Activated CD8-positive, alpha-beta T cell treated with anti-CD3 and anti-CD28 coated beads, Interleukin-2, amount 10 ng/mL, durations not matched to agents 7 days and 5 days (primary cell): ENCODE measurements around the gene CUBN. TPM values are rescaled to one million over a fixed set of nuclear protein-coding genes. Genes with fewer than 3 reads are reported as not detected.

ENCODE experiments used
- ATAC-seq: fragments of 150-1000 bp; cut with Tn5 transposase; one replicate; pipeline ENCODE4 v1.10.0; 2021; ENCODE audit warnings: moderate library complexity
- CTCF ChIA-PET: fragments of 350-600 bp; sonication (Branson Sonifier 250); formaldehyde crosslinking; loops from one replicate; lab custom pipeline; 2021; ENCODE audit warnings: antibody characterized with exemption; lab: Charles Lee
- POLR2A ChIA-PET: fragments of 350-600 bp; sonication (Branson Sonifier 250); formaldehyde crosslinking; loops from one replicate; lab custom pipeline; 2021; ENCODE audit warnings: antibody characterized with exemption; lab: Charles Lee
- DNase-seq: peaks from one replicate; pipeline ENCODE4 v3.0.0-alpha.2; 2020
- H3K27ac Mint-ChIP-seq: one replicate; pipeline ENCODE4 v1.8.0; 2021; ENCODE audit warnings: mild to moderate bottlenecking, mixed read lengths
- H3K27me3 Mint-ChIP-seq: one replicate; pipeline ENCODE4 v1.8.0; 2021; ENCODE audit warnings: low read depth, mixed read lengths
- H3K36me3 Mint-ChIP-seq: one replicate; pipeline ENCODE4 v1.8.0; 2021; ENCODE audit warnings: low read depth, mixed read lengths
- H3K4me1 Mint-ChIP-seq: one replicate; pipeline ENCODE4 v1.8.0; 2021; ENCODE audit warnings: low read depth, mixed read lengths
- H3K4me3 Mint-ChIP-seq: one replicate; pipeline ENCODE4 v1.8.0; 2021; ENCODE audit warnings: mild to moderate bottlenecking, mixed read lengths
- H3K9me3 Mint-ChIP-seq: one replicate; pipeline ENCODE4 v1.8.0; 2022; ENCODE audit warnings: mixed read lengths; ENCODE audit not compliant: insufficient read depth
- total RNA-seq, 2 experiments: library from RNA; stranded (reverse); gene quantifications; one replicate each; pipeline ENCODE4 v1.2.3, GENCODE V29; 2021

Gene CUBN
- total RNA-seq, 2 experiments from 2014 or later, result 0.68 to 1.2 TPM

- H3K36me3 Mint-ChIP-seq, result peaks cover 8% of the 10 kb centered on the region
These were observed 64.3 kb downstream of the CUBN start for GRCh38 chr10:17065273-17065672.

GRCh38 chr10:17064435-17064834 is 65.2 kb downstream of the CUBN start:
- ChIA-PET POLR2A (no interaction called here), CTCF (no interaction called here)
- Mint-ChIP-seq H3K27me3 (no peaks in the 10 kb centered on the region), H3K36me3 (peaks cover 8% of the 10 kb centered on the region), H3K4me3 (no peak overlapping the region), H3K4me1 (peaks cover 30% of the 10 kb centered on the region), H3K9me3 (no peaks in the 10 kb centered on the region), H3K27ac (no peak overlapping the region)
- no peak for DNase-seq
- ATAC-seq, result no peak

More at GRCh38 chr10:17065273-17065672, 64.3 kb downstream of the CUBN start:
- DNase-seq (no peak), ATAC-seq (no peak)
- Mint-ChIP-seq H3K27ac (no peak overlapping the region), H3K9me3 (no peaks in the 10 kb centered on the region), H3K4me3 (no peak overlapping the region), H3K27me3 (no peaks in the 10 kb centered on the region), H3K4me1 (peaks cover 27% of the 10 kb centered on the region)
- ChIA-PET POLR2A (no interaction called here), CTCF (no interaction called here)

GRCh38 chr10:17062955-17063484 is 66.6 kb downstream of the CUBN start:
- no peak overlapping the region for H3K27ac Mint-ChIP-seq
- H3K27me3 Mint-ChIP-seq, result no peaks in the 10 kb centered on the region
- H3K4me1 Mint-ChIP-seq, result peaks cover 30% of the 10 kb centered on the region
- ChIA-PET POLR2A (no interaction called here), CTCF (no interaction called here)
- DNase-seq (no peak), ATAC-seq (no peak)
- H3K4me3 Mint-ChIP-seq, result no peak overlapping the region
- H3K9me3 Mint-ChIP-seq, result no peaks in the 10 kb centered on the region
- H3K36me3 Mint-ChIP-seq, result no peaks in the 10 kb centered on the region

- ATAC-seq (no peak), DNase-seq (no peak)
- Mint-ChIP-seq H3K27ac (no peak overlapping the region), H3K27me3 (no peaks in the 10 kb centered on the region), H3K4me3 (no peak overlapping the region), H3K4me1 (peaks cover 24% of the 10 kb centered on the region), H3K9me3 (no peaks in the 10 kb centered on the region), H3K36me3 (peaks cover under 1% of the 10 kb centered on the region)
- ChIA-PET POLR2A (no interaction called here), CTCF (no interaction called here)
These were observed 67.1 kb downstream of the CUBN start for GRCh38 chr10:17062493-17062892.

GRCh38 chr10:17062009-17062408 is 67.6 kb downstream of the CUBN start:
- Mint-ChIP-seq H3K27me3 (no peaks in the 10 kb centered on the region), H3K4me1 (peaks cover 20% of the 10 kb centered on the region), H3K27ac (no peak overlapping the region), H3K4me3 (no peak overlapping the region), H3K9me3 (no peaks in the 10 kb centered on the region), H3K36me3 (peaks cover 4% of the 10 kb centered on the region)
- ChIA-PET CTCF (no interaction called here), POLR2A (no interaction called here)
- DNase-seq (no peak), ATAC-seq (no peak)

- Mint-ChIP-seq H3K27ac (no peak overlapping the region), H3K36me3 (peaks cover 7% of the 10 kb centered on the region), H3K4me3 (no peak overlapping the region), H3K27me3 (no peaks in the 10 kb centered on the region), H3K4me1 (peaks cover 17% of the 10 kb centered on the region), H3K9me3 (no peaks in the 10 kb centered on the region)
- ATAC-seq, result no peak
- ChIA-PET CTCF (no interaction called here), POLR2A (no interaction called here)
- no peak for DNase-seq
These were observed 68.2 kb downstream of the CUBN start for GRCh38 chr10:17061418-17061817.

- CTCF ChIA-PET, result no interaction called here
- ATAC-seq, result no peak
- Mint-ChIP-seq H3K9me3 (no peaks in the 10 kb centered on the region), H3K4me3 (no peak overlapping the region), H3K4me1 (peaks cover 17% of the 10 kb centered on the region), H3K27ac (no peak overlapping the region), H3K36me3 (peaks cover 7% of the 10 kb centered on the region), H3K27me3 (no peaks in the 10 kb centered on the region)
- no peak for DNase-seq
- POLR2A ChIA-PET, result no interaction called here
These were observed 69.3 kb downstream of the CUBN start for GRCh38 chr10:17060289-17060688.

GRCh38 chr10:17059197-17059688 is 70.4 kb downstream of the CUBN start:
- Mint-ChIP-seq H3K4me3 (no peak overlapping the region), H3K9me3 (no peaks in the 10 kb centered on the region), H3K27me3 (no peaks in the 10 kb centered on the region), H3K36me3 (peaks cover 7% of the 10 kb centered on the region), H3K4me1 (peaks cover 17% of the 10 kb centered on the region), H3K27ac (no peak overlapping the region)
- DNase-seq (no peak), ATAC-seq (no peak)
- POLR2A ChIA-PET, result no interaction called here
- CTCF ChIA-PET, result no interaction called here

GRCh38 chr10:17058093-17058492 is 71.5 kb downstream of the CUBN start:
- POLR2A ChIA-PET, result no interaction called here
- Mint-ChIP-seq H3K36me3 (peaks cover 7% of the 10 kb centered on the region), H3K27me3 (no peaks in the 10 kb centered on the region), H3K4me3 (no peak overlapping the region), H3K27ac (no peak overlapping the region), H3K9me3 (peaks cover 4% of the 10 kb centered on the region), H3K4me1 (peaks cover 15% of the 10 kb centered on the region)
- DNase-seq (no peak), ATAC-seq (no peak)
- CTCF ChIA-PET, result no interaction called here

GRCh38 chr10:17056781-17057428 is 72.7 kb downstream of the CUBN start:
- H3K27ac Mint-ChIP-seq, result no peak overlapping the region
- no peaks in the 10 kb centered on the region for H3K27me3 Mint-ChIP-seq
- no peak for DNase-seq
- peaks cover 8% of the 10 kb centered on the region for H3K4me1 Mint-ChIP-seq
- peaks cover 12% of the 10 kb centered on the region for H3K9me3 Mint-ChIP-seq
- ChIA-PET CTCF (no interaction called here), POLR2A (no interaction called here)
- H3K36me3 Mint-ChIP-seq, result peaks cover 10% of the 10 kb centered on the region
- ATAC-seq, result no peak
- no peak overlapping the region for H3K4me3 Mint-ChIP-seq

- Mint-ChIP-seq H3K4me3 (no peak overlapping the region), H3K27me3 (no peaks in the 10 kb centered on the region), H3K36me3 (peaks cover 15% of the 10 kb centered on the region), H3K4me1 (no peaks in the 10 kb centered on the region), H3K27ac (no peak overlapping the region), H3K9me3 (peaks cover 25% of the 10 kb centered on the region)
- CTCF ChIA-PET, result no interaction called here
- DNase-seq (no peak), ATAC-seq (no peak)
- POLR2A ChIA-PET, result no interaction called here
These were observed 76.1 kb downstream of the CUBN start for GRCh38 chr10:17053513-17053912.

- no peak overlapping the region for H3K27ac Mint-ChIP-seq
- ChIA-PET CTCF (no interaction called here), POLR2A (no interaction called here)
- H3K36me3 Mint-ChIP-seq, result peaks cover 15% of the 10 kb centered on the region
- H3K27me3 Mint-ChIP-seq, result no peaks in the 10 kb centered on the region
- no peaks in the 10 kb centered on the region for H3K4me1 Mint-ChIP-seq
- H3K4me3 Mint-ChIP-seq, result no peak overlapping the region
- DNase-seq (no peak), ATAC-seq (no peak)
- H3K9me3 Mint-ChIP-seq, result peaks cover 25% of the 10 kb centered on the region
These were observed 76.5 kb downstream of the CUBN start for GRCh38 chr10:17053061-17053460.
